IPS-15b (cell line): ENCODE measurements around the gene FMO2.

Source experiments
- H3K27me3 ChIP-seq: one replicate; pipeline ENCODE4 v1.6.1; 2013; ENCODE audit warnings: low read length; ENCODE audit not compliant: control insufficient read depth, insufficient read depth
- H3K36me3 ChIP-seq: one replicate; pipeline ENCODE4 v1.6.1; 2013; ENCODE audit warnings: low read length; ENCODE audit not compliant: control insufficient read depth, insufficient read depth
- H3K4me1 ChIP-seq: one replicate; pipeline ENCODE4 v1.6.1; 2013; ENCODE audit warnings: mild to moderate bottlenecking, low read length; ENCODE audit not compliant: control insufficient read depth, insufficient read depth
- H3K4me3 ChIP-seq: one replicate; pipeline ENCODE4 v1.5.1; 2013; ENCODE audit warnings: low read depth, low read length
- H3K9ac ChIP-seq: one replicate; pipeline ENCODE4 v1.6.1; 2013; ENCODE audit warnings: low read depth, mild to moderate bottlenecking, low read length
- H3K9me3 ChIP-seq: one replicate; pipeline ENCODE4 v1.6.1; 2013; ENCODE audit warnings: mild to moderate bottlenecking, low read length; ENCODE audit not compliant: control insufficient read depth, insufficient read depth

Gene FMO2

DNA sequence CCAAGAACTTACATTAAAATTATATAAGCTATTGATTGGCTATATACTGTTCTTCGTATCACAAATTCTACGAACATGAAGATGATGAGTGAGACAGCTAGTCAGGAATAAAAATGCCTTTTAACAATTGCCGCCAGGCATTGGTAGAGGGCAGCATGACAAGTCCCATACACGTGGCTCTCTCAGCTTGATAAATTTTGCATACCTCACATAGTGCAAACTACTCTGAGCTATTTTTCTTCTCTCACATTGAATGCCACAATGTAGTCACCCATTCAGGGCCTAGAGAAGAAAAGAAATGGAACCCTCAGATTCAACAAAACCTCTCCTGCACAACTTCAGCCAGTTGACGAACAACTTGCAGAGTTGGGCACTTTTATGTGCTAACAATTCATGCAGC lies 27.0 kb upstream of the FMO2 start:
- Histone ChIP-seq H3K4me3 (no peak overlapping the region), H3K36me3 (no peaks in the 10 kb centered on the region), H3K9me3 (no peaks in the 10 kb centered on the region), H3K4me1 (no peaks in the 10 kb centered on the region), H3K9ac (no peak overlapping the region), H3K27me3 (no peaks in the 10 kb centered on the region)

- H3K9ac ChIP-seq = no peak overlapping the region
- no peaks in the 10 kb centered on the region for H3K27me3 ChIP-seq
Measured at GRCh38 chr1:171158551-171158950, 26.5 kb upstream of the FMO2 start.

GRCh38 chr1:171159148-171159547 lies 26.0 kb upstream of the FMO2 start:
- Histone ChIP-seq H3K27me3 (no peaks in the 10 kb centered on the region), H3K4me1 (no peaks in the 10 kb centered on the region), H3K36me3 (no peaks in the 10 kb centered on the region), H3K9ac (no peak overlapping the region), H3K4me3 (no peak overlapping the region), H3K9me3 (no peaks in the 10 kb centered on the region)

More at GRCh38 chr1:171158551-171158950, 26.5 kb upstream of the FMO2 start:
- no peaks in the 10 kb centered on the region for H3K36me3 ChIP-seq
- no peaks in the 10 kb centered on the region for H3K4me1 ChIP-seq
- no peaks in the 10 kb centered on the region for H3K9me3 ChIP-seq
- H3K4me3 ChIP-seq = no peak overlapping the region

GRCh38 chr1:171160211-171160610 lies 24.9 kb upstream of the FMO2 start:
- Histone ChIP-seq H3K4me3 (no peak overlapping the region), H3K9me3 (no peaks in the 10 kb centered on the region), H3K36me3 (no peaks in the 10 kb centered on the region), H3K27me3 (no peaks in the 10 kb centered on the region), H3K9ac (no peak overlapping the region), H3K4me1 (no peaks in the 10 kb centered on the region)

DNA sequence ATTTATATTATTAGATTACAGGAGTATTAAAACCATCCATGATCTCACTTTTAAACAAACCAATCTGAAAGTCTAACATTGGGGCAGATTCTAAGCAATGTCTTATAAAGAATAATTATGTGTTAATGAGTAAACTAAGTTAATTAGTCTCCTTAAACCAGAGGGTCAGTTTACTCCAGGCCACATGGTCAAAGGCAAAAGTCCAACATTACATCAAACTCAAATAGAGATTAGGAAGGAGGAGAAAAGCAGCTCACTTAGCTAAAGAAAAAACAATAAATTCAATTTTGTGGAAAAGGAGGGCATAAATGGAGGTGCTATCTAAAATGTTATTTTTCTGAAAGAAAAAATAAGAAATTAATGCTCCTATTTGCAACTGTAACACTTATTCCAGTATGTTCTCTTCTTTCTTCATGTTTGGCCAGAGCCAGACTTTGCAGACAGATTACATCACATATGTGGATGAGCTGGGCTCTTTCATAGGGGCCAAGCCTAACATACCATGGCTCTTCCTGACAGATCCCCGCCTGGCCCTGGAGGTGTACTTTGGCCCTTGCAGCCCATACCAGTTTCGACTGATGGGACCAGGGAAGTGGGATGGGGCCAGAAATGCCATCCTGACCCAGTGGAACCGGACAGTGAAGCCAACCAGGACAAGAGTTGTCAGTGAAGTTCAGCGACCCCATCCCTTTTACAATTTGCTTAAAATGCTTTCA lies 24.3 kb upstream of the FMO2 start:
- Histone ChIP-seq H3K36me3 (no peaks in the 10 kb centered on the region), H3K4me3 (no peak overlapping the region), H3K9ac (no peak overlapping the region), H3K4me1 (no peaks in the 10 kb centered on the region), H3K27me3 (no peaks in the 10 kb centered on the region), H3K9me3 (no peaks in the 10 kb centered on the region)

DNA sequence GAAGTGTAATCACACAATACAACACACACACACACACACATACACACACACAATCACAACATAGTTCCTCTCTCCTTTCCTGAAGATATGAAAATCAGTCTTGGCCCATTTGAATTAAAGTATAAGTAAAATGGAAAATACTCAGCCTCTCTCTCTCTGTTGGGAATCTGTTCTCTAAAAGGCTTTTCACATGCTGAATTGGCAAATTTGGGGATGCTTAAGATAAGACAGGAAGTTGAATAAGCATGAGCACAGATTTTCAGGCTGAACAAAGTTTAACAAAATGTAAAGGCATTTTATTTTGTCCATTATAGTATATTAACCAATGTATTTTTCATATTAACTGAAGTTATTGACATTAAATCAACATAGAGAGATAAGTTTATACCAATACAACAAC lies 23.7 kb upstream of the FMO2 start:
- Histone ChIP-seq H3K9me3 (no peaks in the 10 kb centered on the region), H3K27me3 (no peaks in the 10 kb centered on the region), H3K36me3 (no peaks in the 10 kb centered on the region), H3K9ac (no peak overlapping the region), H3K4me1 (no peaks in the 10 kb centered on the region), H3K4me3 (no peak overlapping the region)

DNA sequence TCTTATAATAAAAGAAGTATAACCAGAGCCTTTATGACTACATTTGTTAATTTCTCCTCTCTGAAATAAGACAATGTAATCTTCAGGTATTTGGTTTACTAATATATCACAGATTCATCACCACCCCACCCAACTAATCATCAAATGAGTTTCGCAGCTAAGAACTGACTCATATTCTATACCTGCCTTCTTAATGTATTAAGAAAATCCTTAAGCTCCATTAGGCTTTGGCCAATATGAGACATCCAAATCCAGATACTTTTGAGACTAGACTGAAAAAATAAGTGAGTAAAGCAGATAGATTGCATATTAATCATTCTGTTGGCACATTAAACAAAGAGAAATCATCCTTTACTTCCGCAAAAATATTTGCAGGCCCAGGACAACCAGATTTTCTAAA lies 18.7 kb upstream of the FMO2 start:
- Histone ChIP-seq H3K27me3 (no peaks in the 10 kb centered on the region), H3K9me3 (no peaks in the 10 kb centered on the region), H3K36me3 (no peaks in the 10 kb centered on the region), H3K4me1 (no peaks in the 10 kb centered on the region), H3K9ac (no peak overlapping the region), H3K4me3 (no peak overlapping the region)

- Histone ChIP-seq H3K36me3 (no peaks in the 10 kb centered on the region), H3K9ac (no peak overlapping the region), H3K27me3 (no peaks in the 10 kb centered on the region), H3K9me3 (no peaks in the 10 kb centered on the region), H3K4me3 (no peak overlapping the region), H3K4me1 (no peaks in the 10 kb centered on the region)
Measured at GRCh38 chr1:171167785-171168184, 17.3 kb upstream of the FMO2 start.

DNA sequence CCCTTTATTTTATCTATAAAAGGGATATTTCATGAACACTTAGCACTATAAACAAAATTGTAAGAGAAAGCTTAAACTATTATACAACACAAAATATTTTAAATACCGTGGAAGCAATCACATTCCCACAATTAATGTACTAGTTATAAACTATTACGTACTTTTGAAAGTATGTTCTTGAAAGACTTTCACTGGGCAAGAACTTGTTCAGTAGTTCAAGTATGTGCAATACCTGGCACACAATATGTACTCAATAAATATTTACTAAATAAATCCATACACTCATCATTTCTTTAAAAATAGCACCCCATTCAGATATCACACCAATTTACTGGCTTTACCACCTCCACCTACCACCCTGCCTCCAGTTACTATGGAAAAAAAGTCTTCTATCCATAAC lies 12.6 kb upstream of the FMO2 start:
- no peaks in the 10 kb centered on the region for H3K27me3 ChIP-seq
- no peak overlapping the region for H3K9ac ChIP-seq
- H3K4me3 ChIP-seq = no peak overlapping the region
- no peaks in the 10 kb centered on the region for H3K9me3 ChIP-seq
- H3K36me3 ChIP-seq = no peaks in the 10 kb centered on the region
- H3K4me1 ChIP-seq = no peaks in the 10 kb centered on the region

DNA sequence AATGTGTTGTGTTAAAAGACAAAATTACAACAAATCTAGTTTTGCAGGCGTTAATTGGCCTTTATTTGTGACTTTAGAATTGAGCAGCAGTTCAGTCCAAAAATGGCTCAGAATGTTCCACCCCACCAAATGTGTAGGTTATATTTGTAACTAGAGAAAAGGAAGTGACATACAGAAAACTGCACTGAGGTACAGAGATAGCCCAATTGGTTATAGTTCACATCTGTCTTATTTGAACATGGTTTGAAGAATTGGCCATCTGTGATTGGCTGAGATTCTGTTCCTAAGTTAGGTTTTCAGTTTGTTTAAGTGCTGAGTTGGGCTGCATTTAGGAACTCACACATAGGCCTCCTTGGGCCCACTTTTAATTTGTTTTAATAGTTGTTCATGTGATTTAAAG lies 12.0 kb upstream of the FMO2 start:
- Histone ChIP-seq H3K4me1 (no peaks in the 10 kb centered on the region), H3K27me3 (no peaks in the 10 kb centered on the region), H3K4me3 (no peak overlapping the region), H3K36me3 (no peaks in the 10 kb centered on the region), H3K9me3 (no peaks in the 10 kb centered on the region), H3K9ac (no peak overlapping the region)

- H3K9ac ChIP-seq = no peak overlapping the region
- H3K36me3 ChIP-seq = no peaks in the 10 kb centered on the region
- H3K4me3 ChIP-seq = no peak overlapping the region
- no peaks in the 10 kb centered on the region for H3K9me3 ChIP-seq
- H3K27me3 ChIP-seq = no peaks in the 10 kb centered on the region
- H3K4me1 ChIP-seq = no peaks in the 10 kb centered on the region
Measured at GRCh38 chr1:171174560-171175294, 10.4 kb upstream of the FMO2 start.

- Histone ChIP-seq H3K9ac (no peak overlapping the region), H3K36me3 (no peaks in the 10 kb centered on the region), H3K4me1 (no peaks in the 10 kb centered on the region), H3K27me3 (no peaks in the 10 kb centered on the region), H3K4me3 (no peak overlapping the region), H3K9me3 (no peaks in the 10 kb centered on the region)
Measured at GRCh38 chr1:171177261-171177660, 7.8 kb upstream of the FMO2 start.
